ENCODE results near the gene KXD1. TPM values are rescaled to one million over a fixed set of nuclear protein-coding genes. Genes with fewer than 3 reads are reported as not detected.

KXD1 gene
- total RNA-seq, 2 donors from 2014 or later, result 108 to 115 TPM

GRCh38 chr19:18588611-18589379 is 31.1 kb downstream of the KXD1 start, which contains the start of gene REX1BD:
REX1BD (plus strand) TSS chr19:18588798; CDS start chr19:18588802, 4 bp downstream.
- no peaks in the 10 kb centered on the region for H3K9me3 ChIP-seq (ENCODE audit: control insufficient read depth, low read length)
- DNase-seq, result peak; percentile 95
- H3K27me3 ChIP-seq (ENCODE audit: control insufficient read depth, insufficient read depth, low read length, poor library complexity, severe bottlenecking), result no peaks in the 10 kb centered on the region
- no peaks in the 10 kb centered on the region for H3K9me3 Mint-ChIP-seq
- H3K27me3 Mint-ChIP-seq (ENCODE audit: insufficient read depth), result peaks cover 4% of the 10 kb centered on the region
- peaks cover 15% of the 10 kb centered on the region for H3K4me1 Mint-ChIP-seq
- H3K27ac ChIP-seq (ENCODE audit: low read depth, low read length), result peak within 1 kb of the TSS; percentile 37
- H3K36me3 Mint-ChIP-seq (ENCODE audit: low read depth), result peaks cover 5% of the 10 kb centered on the region
- peak within 1 kb of the TSS; percentile 86 for H3K4me3 ChIP-seq (ENCODE audit: low read length)
- H3K36me3 ChIP-seq (ENCODE audit: control insufficient read depth, insufficient read depth, low read length), result peaks cover 9% of the 10 kb centered on the region
- peak; percentile 98 for TF ChIP-seq CTCF (conservative IDR thresholded peaks at IDR 0.05)
- H3K4me1 ChIP-seq (ENCODE audit: control insufficient read depth, insufficient read depth, low read length), result peaks cover 3% of the 10 kb centered on the region
- WGBS, 2 experiments (ENCODE audit: insufficient coverage in 1 of 2, insufficient read length in 1 of 2), result 0 to 2% methylated on average over 35 to 71 of the region's 72 CpGs
- peak within 1 kb of the TSS; percentile 77 for H3K4me3 Mint-ChIP-seq
- H3K9ac ChIP-seq (ENCODE audit: extremely low read depth, low read length, poor library complexity, severe bottlenecking), result peak within 1 kb of the TSS; percentile 65
- peak within 1 kb of the TSS; percentile 95 for H3K27ac Mint-ChIP-seq

- peaks cover 16% of the 10 kb centered on the region for H3K4me1 Mint-ChIP-seq
- Histone ChIP-seq H3K4me1 (ENCODE audit: control insufficient read depth, insufficient read depth, low read length) (peaks cover 3% of the 10 kb centered on the region), H3K9me3 (ENCODE audit: control insufficient read depth, low read length) (no peaks in the 10 kb centered on the region), H3K36me3 (ENCODE audit: control insufficient read depth, insufficient read depth, low read length) (peaks cover 9% of the 10 kb centered on the region), H3K27ac (ENCODE audit: low read depth, low read length) (peak overlapping the region; percentile 54), H3K27me3 (ENCODE audit: control insufficient read depth, insufficient read depth, low read length, poor library complexity, severe bottlenecking) (no peaks in the 10 kb centered on the region), H3K4me3 (ENCODE audit: low read length) (peak overlapping the region; percentile 86), H3K9ac (ENCODE audit: extremely low read depth, low read length, poor library complexity, severe bottlenecking) (peak overlapping the region; percentile 65)
- H3K9me3 Mint-ChIP-seq, result no peaks in the 10 kb centered on the region
- 1% methylated on average over 35 to 52 of the region's 52 CpGs for WGBS, 2 experiments (ENCODE audit: insufficient coverage in 1 of 2, insufficient read length in 1 of 2)
- peak overlapping the region; percentile 77 for H3K4me3 Mint-ChIP-seq
- DNase-seq, result peak; percentile 95
- peaks cover 5% of the 10 kb centered on the region for H3K36me3 Mint-ChIP-seq (ENCODE audit: low read depth)
- no peak for TF ChIP-seq CTCF (conservative IDR thresholded peaks at IDR 0.05)
- H3K27me3 Mint-ChIP-seq (ENCODE audit: insufficient read depth), result peaks cover 4% of the 10 kb centered on the region
- peak overlapping the region; percentile 95 for H3K27ac Mint-ChIP-seq
Measured at GRCh38 chr19:18589380-18590272, 32.0 kb downstream of the KXD1 start.

Data from endodermal cell (in vitro differentiated cells).